Hematopoietic multipotent progenitor cell treated with erythropoietin and hydrocortisone succinate and interleukin-3 and kit ligand, for 17 days (in vitro differentiated cells): ENCODE data around the gene KBTBD4.

Experiments used
- DNase-seq: peaks from one replicate; pipeline ENCODE4 v3.0.0-alpha.2; 2015; ENCODE audit warnings: low spot score

The KBTBD4 gene

GRCh38 chr11:47578524-47579494 is at the start of gene KBTBD4, which contains the start of gene NDUFS3:
KBTBD4 (minus strand) TSS chr11:47578970; CDS start chr11:47578951, 19 bp downstream.
NDUFS3 (plus strand) TSS chr11:47579074; CDS start chr11:47579092, 18 bp downstream.
- peak; percentile 95 for DNase-seq

DNA sequence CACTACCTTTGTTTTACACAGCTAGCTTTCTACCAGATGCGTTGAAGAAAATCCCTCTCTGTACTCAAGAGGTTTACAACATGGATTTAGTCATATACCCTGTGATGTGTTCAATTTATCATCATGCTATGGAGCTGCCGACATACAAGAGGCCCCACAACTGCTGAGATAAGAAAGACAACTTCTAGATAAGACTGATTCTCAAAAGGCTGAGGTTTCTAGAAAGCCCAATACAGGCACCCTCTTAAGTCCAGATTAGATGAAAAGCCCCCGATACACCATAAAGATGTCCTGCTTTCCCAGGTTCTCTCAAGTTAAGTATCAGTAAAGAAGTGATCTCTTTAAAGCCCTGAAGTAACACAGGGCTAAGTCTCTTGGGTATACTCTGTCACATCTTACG is 49.3 kb upstream of the KBTBD4 start:
- DNase-seq: no peak

DNA sequence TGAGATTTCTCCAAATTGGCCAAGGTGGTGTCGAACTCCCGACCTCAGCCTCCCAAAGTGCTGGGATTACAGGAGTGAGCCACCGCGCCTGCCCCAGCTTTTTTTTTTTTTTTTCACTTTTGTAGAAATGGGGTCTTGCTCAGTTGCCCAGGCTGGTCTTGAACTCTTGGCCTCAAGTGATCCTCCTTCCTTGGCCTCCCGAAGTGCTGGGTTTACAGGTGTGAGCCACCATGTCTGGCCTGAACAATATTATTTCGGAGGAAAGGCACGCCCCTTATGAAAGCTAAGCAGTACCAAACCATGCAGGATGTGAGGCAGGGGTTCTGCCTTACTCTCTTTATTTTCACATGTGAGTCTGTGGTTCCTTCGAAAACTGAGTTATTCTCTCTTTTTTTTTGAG is 47.5 kb upstream of the KBTBD4 start:
- DNase-seq: no peak

GRCh38 chr11:47620836-47621378 is 42.1 kb upstream of the KBTBD4 start:
- DNase-seq: no peak

- no peak for DNase-seq
These were observed 38.6 kb upstream of the KBTBD4 start for GRCh38 chr11:47617417-47617809.

GRCh38 chr11:47616726-47617416 is 38.1 kb upstream of the KBTBD4 start:
- DNase-seq: peak; percentile 42

DNA sequence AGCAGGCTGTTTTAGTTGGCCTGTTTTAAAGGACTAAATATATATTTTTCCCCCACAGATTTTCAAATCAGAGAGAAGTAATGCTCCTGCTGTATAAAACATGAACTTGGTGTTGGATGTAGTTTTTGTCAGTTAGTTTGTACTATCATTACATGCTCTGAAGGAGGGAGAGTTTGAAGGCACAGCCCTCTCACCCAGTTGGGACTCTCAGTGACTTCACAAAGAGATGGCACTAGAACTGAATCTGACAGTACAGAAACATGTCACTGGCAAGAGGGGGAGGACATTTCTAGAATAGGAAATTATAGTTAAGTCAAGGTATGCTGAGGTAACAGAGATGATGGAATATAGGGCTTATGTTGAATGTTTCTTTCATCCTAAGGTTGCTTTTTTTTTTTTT is 36.5 kb upstream of the KBTBD4 start:
- DNase-seq: no peak

DNA sequence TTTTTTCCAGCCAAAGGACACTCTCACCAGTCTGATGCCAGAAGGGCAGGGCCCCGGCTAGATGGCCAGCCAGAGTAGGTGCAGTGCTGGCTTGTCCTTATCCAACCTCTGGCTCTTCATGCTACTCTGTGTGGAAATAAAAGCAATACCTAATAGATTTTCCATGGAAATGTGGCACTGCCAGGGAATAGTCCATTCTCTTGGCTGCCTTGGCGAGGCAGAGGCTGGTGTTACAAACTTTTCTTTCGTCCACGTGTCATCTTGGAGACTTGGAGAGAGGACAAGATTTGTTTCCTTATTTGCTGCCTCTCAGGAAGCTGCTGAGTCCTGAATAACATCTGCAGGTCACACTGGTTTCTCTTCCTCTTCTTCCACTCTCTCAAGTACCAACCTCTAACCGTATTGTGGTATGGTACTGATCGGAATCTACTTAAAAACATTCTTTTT is 32.6 kb upstream of the KBTBD4 start:
- DNase-seq: no peak

- no peak for DNase-seq
These were observed 30.9 kb upstream of the KBTBD4 start for GRCh38 chr11:47609675-47610074.

DNA sequence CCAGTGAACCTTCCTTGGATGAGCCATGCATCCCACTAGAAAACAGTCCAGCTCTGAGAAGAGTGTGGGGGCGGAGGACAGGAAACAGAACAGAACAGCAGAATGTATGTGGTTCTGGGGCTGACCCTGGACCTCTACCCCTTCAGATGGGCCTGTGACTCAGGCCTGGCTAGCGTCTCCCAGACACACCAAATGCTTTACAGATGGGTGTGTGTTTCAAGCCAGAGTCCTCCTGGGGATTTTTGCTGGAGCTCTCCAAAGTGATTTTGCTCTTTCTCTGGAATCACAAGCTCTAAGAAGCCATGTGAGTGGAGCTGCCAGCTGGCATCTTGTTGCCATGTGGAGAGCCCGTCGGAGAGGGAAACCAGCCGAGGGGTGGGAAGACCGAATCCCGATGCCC is 28.6 kb upstream of the KBTBD4 start:
- DNase-seq: no peak

DNA sequence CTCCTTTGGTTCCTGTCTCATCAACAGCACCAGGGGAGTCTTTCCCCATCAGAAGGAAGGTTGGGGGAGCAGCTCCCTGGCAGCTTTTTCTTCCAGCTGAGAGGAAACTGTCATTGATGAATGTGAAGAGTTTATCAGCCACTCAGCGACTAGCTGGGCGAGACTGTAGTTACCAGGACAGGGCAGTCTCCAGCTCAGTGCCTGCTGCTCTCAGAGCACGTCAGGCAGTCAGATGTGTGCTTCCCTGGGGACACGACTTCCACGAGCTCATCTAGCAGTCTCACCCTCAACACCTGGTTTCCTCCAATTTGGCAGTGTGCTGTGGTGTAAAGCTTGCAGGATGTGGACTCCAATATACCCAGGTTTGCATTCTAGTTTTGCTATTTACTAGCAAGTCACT is 28.0 kb upstream of the KBTBD4 start:
- no peak for DNase-seq

GRCh38 chr11:47605921-47606320 is 27.2 kb upstream of the KBTBD4 start:
- DNase-seq: no peak

DNA sequence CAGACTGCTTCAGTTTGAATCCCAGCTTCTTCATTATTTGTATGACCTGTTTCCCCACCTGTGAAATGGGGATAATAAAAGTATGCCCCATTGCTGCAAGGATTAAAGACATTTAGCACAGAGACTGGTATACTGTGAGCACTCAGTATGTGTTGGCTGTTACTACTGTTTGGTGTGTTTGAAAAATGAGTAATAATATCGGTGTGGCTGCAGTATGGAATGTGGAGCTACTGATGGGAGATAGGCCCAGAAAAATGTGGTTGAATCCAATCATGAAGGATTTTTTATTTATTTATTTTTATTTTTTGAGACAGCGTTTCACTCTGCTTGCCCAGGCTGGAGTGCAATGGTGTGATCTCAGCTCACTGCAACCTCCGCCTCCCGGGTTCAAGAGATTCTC is 24.5 kb upstream of the KBTBD4 start:
- DNase-seq: no peak

- no peak for DNase-seq
These were observed 21.1 kb upstream of the KBTBD4 start for GRCh38 chr11:47599902-47600301.

DNA sequence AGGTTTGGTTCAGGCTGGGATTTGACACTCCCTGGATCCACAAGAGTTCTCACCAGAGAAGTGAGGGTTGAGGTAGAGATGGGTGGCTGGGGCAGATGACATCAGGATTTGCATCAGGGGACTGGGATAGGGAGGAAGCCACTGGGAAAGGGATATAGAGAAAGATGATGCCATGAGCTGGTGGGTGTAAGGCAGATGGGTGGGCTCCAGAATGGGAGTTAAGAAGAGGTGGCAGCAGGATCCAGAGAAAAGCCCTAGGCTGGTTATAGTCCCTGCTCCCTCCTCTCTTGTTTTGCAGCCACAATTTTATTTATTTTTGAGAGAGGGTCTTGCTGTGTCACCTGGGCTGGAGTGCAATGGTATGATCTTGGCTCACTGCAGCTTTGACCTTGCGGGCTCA is 17.2 kb upstream of the KBTBD4 start:
- no peak for DNase-seq

GRCh38 chr11:47595029-47595428 is 16.3 kb upstream of the KBTBD4 start:
- DNase-seq: no peak

GRCh38 chr11:47593934-47594855 is 15.4 kb upstream of the KBTBD4 start, which contains the start of gene C1QTNF4:
C1QTNF4 (minus strand) TSS chr11:47594411; CDS start chr11:47590810, 3,601 bp downstream.
- no peak for DNase-seq

GRCh38 chr11:47593492-47593933 is 14.7 kb upstream of the KBTBD4 start:
- DNase-seq: no peak

GRCh38 chr11:47592970-47593369 is 14.2 kb upstream of the KBTBD4 start:
- DNase-seq: no peak

DNA sequence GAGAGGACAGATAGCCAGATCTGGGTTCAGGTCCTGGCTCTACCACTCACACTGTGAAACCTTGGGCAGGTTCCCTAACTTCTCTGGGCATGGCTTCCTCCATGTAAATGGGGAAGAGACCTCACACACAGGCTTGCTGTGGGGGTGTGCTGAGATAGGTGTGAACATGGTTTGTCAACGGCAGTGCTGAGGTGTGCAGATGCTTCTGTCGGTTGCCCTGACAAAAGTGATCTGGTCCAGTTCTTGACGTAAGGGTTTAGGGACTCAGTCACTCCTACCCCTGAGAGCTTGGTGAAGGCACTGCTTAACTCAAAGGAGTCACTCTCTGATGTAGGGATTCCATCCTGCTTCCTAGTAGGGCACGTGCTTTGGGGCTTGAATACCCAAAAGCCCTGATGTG is 13.5 kb upstream of the KBTBD4 start:
- DNase-seq: no peak

- DNase-seq: no peak
These were observed 13.0 kb upstream of the KBTBD4 start for GRCh38 chr11:47591764-47592163.
